NCI-H345 (cell line): Measurements from ENCODE around the gene TMEM266.

Experiments
- DNase-seq: peaks from one replicate; lab custom pipeline; 2025; lab: John Stamatoyannopoulos, UW

Gene TMEM266

DNA sequence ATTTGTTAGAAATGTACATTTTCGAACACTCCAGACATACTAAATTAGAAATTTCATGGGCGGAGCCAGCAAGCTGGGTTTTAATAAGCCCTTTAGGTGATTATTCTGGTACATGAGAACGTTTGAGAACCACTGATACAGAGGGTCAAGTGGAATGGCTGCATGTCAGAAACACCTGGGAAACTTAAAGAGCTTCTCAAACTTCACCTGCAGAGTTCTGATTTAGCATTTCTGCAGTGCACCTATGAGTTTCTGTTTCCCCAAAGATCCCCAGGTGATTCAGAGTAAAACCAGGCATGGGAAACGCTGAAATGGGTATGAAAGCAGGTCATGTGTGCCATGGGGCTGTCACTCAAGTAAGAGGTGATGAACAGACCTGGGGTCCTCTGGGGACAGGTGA lies 68.1 kb downstream of the TMEM266 start:
- no peak for DNase-seq

DNA sequence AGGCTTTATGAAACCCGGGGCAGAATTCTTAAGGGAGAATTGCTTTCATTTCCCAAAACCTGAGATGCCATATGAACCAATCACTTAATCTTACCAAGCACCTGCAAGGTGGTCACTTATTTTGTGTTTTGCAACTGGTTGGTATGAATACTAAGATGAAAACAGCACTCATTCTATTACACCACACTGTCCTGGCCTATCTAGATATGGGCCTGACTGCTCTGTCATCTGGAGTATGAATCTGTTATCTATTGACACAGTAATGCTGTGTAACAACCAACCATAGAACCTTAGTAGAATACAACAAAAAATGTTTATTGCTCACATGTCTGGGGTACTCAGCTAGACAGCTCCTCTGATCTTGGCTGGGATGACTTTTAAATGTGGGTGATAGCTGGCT lies 74.8 kb downstream of the TMEM266 start:
- DNase-seq, result no peak

DNA sequence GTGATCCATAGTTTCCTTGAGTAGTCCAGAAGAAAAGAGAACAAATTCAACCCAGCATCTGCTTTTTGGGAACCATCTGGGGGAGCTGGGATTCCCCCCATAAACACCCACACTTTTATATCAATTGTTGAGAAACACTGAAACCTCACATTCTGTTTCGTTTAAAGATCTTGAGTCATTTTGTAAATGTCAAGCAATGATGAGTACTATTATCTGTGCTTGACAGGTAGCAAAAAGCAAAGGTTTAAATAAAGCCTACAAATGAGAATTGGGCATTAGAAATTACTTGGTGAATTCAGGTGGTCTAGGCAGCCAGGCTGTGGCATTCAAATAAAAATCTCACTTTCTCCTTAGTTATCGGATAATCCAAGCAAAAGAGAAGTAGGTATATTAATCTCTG lies 75.7 kb downstream of the TMEM266 start:
- DNase-seq, result no peak

GRCh38 chr15:76138436-76138835 lies 78.7 kb downstream of the TMEM266 start:
- DNase-seq, result no peak

GRCh38 chr15:76139368-76140073 lies 79.7 kb downstream of the TMEM266 start:
- peak; percentile 58 for DNase-seq

- DNase-seq, result no peak
Measured at GRCh38 chr15:76140074-76140464, 80.3 kb downstream of the TMEM266 start.

GRCh38 chr15:76146812-76147211 lies 87.0 kb downstream of the TMEM266 start:
- no peak for DNase-seq

DNA sequence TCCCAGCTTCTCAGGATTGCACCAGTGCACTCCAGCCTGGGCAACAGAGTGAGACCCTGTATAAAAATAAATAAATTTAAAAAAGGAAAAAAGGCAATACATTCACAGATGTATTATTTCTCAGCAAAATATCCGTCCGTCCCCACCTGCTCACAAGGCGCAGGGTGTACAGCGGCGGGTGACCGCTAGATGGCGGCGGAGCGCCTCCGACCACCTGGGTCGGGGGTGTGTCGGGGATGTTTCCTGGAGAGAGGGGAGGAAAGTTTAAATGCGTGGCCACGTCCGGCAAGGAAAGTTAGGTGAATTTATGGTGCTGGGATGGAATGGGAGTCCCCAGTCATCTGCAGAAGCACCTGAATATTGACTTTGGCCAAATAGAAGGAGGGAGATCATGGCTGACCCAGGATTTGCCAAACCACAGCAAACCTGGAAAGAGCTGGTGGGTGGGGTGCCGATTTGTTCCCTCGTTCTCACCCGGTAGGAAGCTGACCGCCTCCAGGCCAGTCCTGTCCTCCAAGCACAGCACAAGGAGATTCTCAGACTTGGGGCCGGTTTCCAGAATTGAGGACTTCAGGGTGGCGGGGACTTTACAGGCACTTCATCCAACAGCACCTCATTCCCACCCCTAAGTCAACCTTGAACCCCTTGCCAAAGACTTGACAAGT lies 88.3 kb downstream of the TMEM266 start:
- peak; percentile 39 for DNase-seq

- no peak for DNase-seq
Measured at GRCh38 chr15:76149291-76149915, 89.6 kb downstream of the TMEM266 start.

DNA sequence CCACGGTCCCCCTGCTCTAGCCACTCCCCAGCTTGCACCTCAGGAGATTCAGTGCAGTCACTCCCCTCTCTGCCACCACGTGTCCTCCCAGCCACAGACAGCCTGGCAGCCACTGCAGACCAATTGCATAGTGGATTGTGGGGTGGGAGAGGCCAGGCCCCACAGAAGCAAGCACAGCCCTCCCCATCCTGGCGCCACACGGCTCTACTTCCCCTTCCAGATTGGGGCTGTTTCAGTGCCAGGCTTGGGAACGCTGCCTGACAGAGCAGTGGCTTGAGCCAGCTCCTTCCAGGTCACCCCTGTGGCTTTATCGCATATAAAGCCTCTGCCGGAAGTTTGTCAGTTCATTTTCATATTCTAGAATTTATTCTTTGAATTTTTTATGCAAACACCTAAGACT lies 90.7 kb downstream of the TMEM266 start:
- DNase-seq, result no peak

- DNase-seq, result peak; percentile 56
Measured at GRCh38 chr15:76150971-76151598, 91.3 kb downstream of the TMEM266 start.

DNA sequence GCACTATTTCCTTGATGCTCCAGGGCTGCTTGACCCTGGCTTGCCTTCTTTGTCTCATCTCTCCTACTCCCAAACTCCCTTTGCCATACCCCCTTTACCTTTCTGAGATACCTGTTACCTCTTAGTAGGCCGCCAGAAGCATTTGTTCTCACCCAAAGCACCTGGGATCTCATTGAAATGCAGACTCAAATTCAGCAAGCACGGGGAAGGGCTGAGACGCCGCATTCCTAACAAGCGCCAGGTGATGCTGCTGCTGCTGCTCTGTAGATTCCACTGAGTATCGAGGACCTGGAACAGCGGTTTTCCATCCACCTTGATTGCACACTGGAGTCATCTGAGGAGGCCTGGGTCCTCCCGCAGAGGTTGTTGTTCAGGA lies 91.8 kb downstream of the TMEM266 start:
- DNase-seq, result no peak

DNA sequence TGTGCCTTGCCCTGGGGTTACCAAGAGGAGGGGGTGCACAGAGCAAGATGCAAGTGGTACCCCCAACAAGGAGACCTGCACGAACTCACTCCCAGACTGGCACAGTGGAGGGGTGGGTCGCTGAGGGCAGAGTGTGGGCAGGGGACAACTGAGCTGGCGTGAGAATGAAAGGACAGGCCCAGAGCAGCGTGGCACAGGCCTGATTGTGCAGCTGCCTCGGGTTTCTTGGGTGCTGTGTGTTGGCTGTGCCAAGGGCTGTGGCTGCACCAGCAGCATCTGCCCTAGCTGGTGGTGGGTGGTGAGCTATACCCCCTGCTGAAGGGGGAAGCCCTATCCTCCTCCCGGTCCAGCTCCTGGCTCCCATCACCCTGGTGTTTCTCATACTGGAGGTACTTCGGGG lies 92.4 kb downstream of the TMEM266 start:
- no peak for DNase-seq

DNA sequence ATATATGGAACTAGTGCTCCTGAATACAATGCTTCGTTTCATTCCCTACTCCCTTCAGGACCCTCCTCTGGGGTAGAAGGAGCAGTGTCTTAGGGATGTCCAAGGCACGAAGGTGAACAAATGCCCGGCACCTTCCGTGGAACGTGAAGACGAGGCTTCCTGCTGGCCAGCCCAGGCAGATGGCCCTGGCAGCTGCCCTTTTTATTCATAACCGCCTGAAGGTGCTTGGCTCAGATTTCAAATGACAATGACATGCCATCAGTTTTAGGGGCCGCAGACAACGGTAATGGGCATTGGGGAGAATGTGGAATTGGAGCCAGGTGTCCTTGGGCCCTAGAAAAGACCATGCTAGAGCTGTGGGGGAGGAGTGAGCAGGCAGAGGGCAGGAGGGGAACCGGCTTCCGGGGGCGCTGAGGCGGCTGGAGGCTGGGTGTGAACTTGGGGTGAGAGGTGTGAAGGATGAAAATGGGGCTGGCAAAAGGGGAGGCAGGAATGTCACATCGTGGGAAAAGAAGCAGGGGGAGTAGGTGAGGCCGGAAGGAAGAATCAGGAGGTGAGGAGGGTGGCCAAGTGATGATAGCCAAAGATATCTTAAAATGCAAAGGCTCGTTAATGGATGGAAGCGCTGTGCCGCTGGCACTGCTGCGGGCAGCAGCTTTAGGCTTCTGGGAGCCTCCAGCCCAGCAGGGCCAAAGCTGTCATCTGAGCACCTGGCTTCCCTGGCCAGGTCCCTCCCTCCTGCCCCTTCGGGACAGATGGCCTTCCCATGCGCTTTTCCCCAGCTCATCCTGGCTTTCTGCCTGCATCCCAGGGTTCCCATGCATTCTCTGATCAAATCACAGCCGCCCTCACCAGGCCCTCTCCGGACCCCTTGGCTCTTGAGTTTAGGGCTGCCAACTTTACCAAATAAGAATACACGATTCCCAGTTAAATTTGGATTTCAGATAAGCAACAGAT lies 93.7 kb downstream of the TMEM266 start:
- DNase-seq, result no peak

DNA sequence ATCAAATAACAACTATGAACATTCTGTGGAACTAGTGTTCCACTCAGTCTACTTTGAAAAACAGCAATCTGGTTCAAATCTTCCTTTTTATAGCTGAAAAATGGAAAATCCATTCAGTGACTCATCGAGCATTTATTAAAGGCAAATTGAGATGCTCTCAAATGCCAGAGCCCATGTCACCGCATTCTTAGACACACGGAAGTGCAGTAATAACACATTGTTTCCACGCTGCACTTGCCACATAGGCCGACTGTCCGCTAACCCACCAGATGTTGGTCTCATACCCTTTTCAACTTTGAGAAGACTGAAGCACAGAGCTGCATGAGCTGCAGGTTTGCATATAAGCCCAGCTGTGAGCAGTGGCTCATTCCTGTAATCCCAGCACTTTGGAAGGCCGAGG lies 95.9 kb downstream of the TMEM266 start:
- no peak for DNase-seq

GRCh38 chr15:76158226-76158625 lies 98.4 kb downstream of the TMEM266 start:
- no peak for DNase-seq

DNA sequence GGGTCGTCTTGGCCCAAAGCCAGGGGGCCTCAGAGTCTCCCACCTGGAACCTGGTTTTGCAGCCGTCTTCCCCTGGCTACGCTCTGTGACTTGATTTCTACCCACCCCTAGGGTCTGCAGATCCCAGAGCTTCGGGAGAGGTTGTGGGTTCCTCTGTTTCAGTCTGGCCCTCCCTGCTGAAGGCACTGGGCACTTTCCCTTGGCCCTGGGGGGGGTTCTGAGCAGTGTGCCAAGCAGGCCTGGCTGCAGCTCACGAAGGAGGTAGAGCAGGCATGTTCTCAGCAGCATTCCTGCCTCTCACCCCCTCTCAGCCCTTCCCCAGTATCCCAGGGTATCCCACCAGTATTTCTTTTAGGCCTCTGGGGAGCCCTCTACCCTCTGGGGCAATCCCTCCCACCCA lies 99.0 kb downstream of the TMEM266 start:
- no peak for DNase-seq

GRCh38 chr15:76159282-76159681 lies 99.5 kb downstream of the TMEM266 start:
- DNase-seq, result no peak

DNA sequence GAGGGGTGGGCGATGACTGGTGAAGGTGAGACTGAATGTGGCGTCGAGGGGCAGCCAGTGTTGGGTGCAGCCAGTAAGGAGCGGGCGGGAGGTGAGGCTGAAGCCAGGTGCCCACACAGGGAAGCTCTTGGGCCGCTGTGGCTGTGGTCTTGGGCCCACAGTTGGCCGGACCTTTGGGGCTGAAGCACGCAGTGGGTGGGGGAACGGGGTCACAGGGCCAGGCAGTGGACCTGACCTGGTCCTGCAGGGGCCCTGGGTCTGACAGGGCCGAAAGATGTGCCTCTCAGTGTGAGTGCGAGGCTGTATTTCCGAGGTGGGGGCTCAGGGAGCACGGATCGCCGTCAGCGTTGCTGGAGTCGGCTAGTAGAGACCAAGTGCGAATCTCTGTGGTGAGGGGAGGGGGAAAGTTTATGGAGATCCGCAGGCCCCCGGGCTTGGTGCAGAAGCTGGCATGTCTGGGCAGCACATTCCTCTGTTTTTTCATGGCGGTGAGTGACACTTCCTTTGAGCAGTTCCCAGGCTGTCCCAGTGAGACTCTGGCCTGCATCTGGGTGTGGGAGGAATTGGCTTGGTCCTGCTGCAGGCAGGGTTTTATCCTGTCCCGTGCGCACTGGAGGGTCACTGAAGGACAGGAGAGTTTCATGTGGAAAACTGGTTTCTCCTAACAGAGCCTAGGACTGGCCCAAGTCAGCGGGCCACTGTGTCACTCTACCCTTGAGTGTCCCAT lies 100.8 kb downstream of the TMEM266 start:
- no peak for DNase-seq

DNA sequence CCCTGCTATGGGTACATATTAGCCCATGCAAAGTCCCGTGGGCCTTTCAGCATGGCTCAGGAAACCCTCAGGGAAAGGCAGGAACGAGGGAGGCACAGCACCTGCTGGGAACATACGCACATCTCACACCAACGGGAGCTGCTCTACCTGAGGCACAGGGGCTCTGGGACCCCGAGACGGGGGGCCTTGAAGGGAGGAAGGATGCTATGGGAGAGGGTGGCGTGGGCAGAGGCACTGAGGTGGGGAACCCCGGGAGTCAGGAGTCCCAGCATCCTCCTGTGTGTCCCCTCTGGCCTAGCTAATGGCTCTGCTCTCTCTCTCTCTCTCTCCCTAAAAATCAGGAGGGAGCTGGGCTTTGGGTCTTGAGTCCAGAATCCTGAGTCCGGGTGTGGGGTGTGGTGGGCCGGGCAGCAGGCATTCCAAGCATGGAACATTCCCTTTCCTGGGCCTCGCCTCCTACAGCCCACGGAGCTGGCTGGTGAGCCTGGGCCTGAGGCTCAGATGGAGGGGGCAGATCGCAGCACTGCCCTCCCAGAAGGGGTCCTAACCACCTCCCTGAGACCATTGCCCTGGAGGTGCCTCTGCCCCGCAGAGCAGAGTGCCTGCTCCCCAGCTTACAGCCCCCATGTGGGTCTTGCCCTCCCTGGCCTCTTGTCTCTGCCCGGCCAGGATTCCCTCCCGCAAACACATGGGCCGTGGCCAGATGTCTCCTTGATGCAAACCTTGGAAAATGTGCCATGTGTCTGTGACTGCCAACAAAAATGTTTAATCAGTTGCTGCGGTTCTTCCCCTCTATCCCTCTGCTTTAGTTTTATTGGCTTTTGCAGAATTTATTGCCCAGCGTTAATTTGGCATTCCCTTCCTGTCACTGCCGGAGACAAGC lies 101.6 kb downstream of the TMEM266 start:
- no peak for DNase-seq
